ENCODE data around the gene LHFPL3.

DNA sequence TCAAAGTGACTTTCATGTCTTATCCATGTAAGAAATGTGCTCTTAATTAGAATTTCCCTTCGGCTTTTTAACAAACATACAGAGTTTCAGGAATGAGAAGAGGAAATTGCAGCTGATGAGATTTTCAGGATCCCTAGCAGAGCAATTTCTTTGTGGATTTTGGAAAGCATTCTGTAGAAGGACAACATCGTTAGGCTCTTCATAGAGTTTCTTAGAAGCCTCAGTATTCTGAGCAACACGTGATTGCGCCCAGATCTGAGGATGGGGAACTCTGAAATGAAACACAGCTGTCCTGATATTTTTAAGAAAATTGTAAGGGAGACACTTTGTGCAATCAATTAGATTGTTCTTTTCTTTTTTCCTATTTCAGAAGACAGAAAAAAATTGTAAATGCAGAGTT lies 85.8 kb downstream of the LHFPL3 start:
- TF ChIP-seq POLR2A (IDR thresholded peaks at IDR 0.05) (no peak), CTCF (IDR thresholded peaks at IDR 0.05) (no peak)

Data from adrenal gland (tissue), 5 donors.